Measurements from ENCODE around the gene PRKG1.

PRKG1 gene

GRCh38 chr10:51085204-51085603 is 10.9 kb downstream of the PRKG1 start:
- Mint-ChIP-seq H3K4me3 (no peak overlapping the region), H3K36me3 (ENCODE audit: low read depth) (no peaks in the 10 kb centered on the region), H3K9me3 (no peaks in the 10 kb centered on the region), H3K27ac (no peak overlapping the region), H3K27me3 (peaks cover 10% of the 10 kb centered on the region), H3K4me1 (ENCODE audit: low read depth) (no peaks in the 10 kb centered on the region)

DNA sequence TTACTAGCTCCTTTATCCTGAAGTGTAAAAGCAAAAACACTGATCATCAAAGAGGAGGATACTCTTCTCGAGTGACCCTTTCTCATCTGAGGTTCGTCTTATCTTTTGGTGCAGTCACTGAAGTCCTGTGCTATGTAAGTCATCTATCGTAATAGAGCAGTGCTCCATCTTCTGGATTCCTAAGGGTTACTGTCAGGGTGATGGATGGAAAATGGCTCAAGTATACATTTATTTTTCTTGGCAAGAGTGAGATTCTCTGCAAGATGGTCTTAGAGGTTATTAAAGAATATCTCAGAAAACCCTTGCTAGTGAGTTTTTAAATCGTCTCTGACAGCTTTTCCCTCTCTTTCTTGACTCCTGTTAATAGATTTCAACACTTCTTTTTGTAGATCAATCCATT is 12.4 kb downstream of the PRKG1 start:
- no peaks in the 10 kb centered on the region for H3K27me3 Mint-ChIP-seq

GRCh38 chr10:51087114-51087513 is 12.8 kb downstream of the PRKG1 start:
- Mint-ChIP-seq H3K27ac (no peak overlapping the region), H3K9me3 (no peaks in the 10 kb centered on the region), H3K4me3 (no peak overlapping the region), H3K36me3 (ENCODE audit: low read depth) (no peaks in the 10 kb centered on the region), H3K27me3 (no peaks in the 10 kb centered on the region), H3K4me1 (ENCODE audit: low read depth) (no peaks in the 10 kb centered on the region)

More for the DNA sequence above, 12.4 kb downstream of the PRKG1 start:
- Mint-ChIP-seq H3K4me3 (no peak overlapping the region), H3K9me3 (no peaks in the 10 kb centered on the region), H3K36me3 (ENCODE audit: low read depth) (no peaks in the 10 kb centered on the region), H3K27ac (no peak overlapping the region), H3K4me1 (ENCODE audit: low read depth) (no peaks in the 10 kb centered on the region)

- H3K4me1 Mint-ChIP-seq (ENCODE audit: low read depth) = no peaks in the 10 kb centered on the region
- no peak overlapping the region for H3K27ac Mint-ChIP-seq
- no peaks in the 10 kb centered on the region for H3K36me3 Mint-ChIP-seq (ENCODE audit: low read depth)
- no peaks in the 10 kb centered on the region for H3K27me3 Mint-ChIP-seq
- no peak overlapping the region for H3K4me3 Mint-ChIP-seq
- no peaks in the 10 kb centered on the region for H3K9me3 Mint-ChIP-seq
These were observed 15.9 kb downstream of the PRKG1 start for GRCh38 chr10:51090190-51090589.

DNA sequence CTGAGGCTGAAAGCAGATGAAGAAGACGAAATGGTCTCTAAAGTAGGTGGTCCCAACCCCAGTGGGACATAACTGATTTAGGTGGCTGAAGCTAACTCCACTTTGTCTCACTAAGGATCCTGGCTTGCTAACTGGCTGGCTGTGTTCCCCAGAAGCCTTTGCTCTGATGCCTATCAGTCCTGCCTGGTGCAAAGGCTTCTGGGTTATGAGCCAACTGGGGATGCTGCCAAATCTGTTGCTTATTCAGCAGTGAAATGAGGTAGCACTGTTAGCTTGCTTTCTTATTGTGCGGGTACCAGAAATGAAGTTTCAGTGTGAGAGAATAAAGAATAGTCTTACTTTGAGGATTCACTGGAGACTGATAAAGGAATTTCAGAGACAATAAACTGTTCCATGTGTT is 18.1 kb downstream of the PRKG1 start:
- H3K27ac Mint-ChIP-seq = no peak overlapping the region
- no peaks in the 10 kb centered on the region for H3K27me3 Mint-ChIP-seq
- H3K9me3 Mint-ChIP-seq = no peaks in the 10 kb centered on the region
- H3K4me1 Mint-ChIP-seq (ENCODE audit: low read depth) = no peaks in the 10 kb centered on the region
- H3K4me3 Mint-ChIP-seq = no peak overlapping the region
- no peaks in the 10 kb centered on the region for H3K36me3 Mint-ChIP-seq (ENCODE audit: low read depth)

DNA sequence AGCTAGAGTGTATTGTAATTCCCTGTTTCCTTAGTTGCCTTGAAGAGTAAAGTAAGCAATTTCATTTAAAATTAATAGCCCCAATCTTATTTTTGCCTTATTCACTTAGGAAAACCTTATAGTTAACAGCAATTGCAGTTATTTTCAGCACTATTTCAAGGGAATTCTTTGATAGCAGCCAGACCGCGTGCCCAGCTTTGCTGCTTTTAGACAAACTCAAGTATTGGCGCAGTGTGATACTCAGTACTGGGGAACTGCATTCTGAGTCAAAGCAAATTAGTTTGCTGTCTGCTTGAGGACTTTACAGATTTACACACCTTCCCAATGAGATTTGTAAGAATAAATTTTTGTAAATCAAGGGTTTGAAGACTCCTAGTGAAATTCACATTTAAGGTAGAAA is 21.2 kb downstream of the PRKG1 start:
- Mint-ChIP-seq H3K4me3 (no peak overlapping the region), H3K9me3 (no peaks in the 10 kb centered on the region), H3K4me1 (ENCODE audit: low read depth) (no peaks in the 10 kb centered on the region), H3K36me3 (ENCODE audit: low read depth) (no peaks in the 10 kb centered on the region), H3K27me3 (no peaks in the 10 kb centered on the region), H3K27ac (no peak overlapping the region)

- Mint-ChIP-seq H3K27me3 (no peaks in the 10 kb centered on the region), H3K4me3 (no peak overlapping the region), H3K36me3 (ENCODE audit: low read depth) (no peaks in the 10 kb centered on the region), H3K27ac (no peak overlapping the region), H3K9me3 (no peaks in the 10 kb centered on the region), H3K4me1 (ENCODE audit: low read depth) (no peaks in the 10 kb centered on the region)
These were observed 23.3 kb downstream of the PRKG1 start for GRCh38 chr10:51097546-51097945.

GRCh38 chr10:51100221-51100620 is 25.9 kb downstream of the PRKG1 start:
- Mint-ChIP-seq H3K27me3 (no peaks in the 10 kb centered on the region), H3K9me3 (no peaks in the 10 kb centered on the region), H3K4me3 (no peak overlapping the region), H3K4me1 (ENCODE audit: low read depth) (no peaks in the 10 kb centered on the region), H3K36me3 (ENCODE audit: low read depth) (no peaks in the 10 kb centered on the region), H3K27ac (no peak overlapping the region)

DNA sequence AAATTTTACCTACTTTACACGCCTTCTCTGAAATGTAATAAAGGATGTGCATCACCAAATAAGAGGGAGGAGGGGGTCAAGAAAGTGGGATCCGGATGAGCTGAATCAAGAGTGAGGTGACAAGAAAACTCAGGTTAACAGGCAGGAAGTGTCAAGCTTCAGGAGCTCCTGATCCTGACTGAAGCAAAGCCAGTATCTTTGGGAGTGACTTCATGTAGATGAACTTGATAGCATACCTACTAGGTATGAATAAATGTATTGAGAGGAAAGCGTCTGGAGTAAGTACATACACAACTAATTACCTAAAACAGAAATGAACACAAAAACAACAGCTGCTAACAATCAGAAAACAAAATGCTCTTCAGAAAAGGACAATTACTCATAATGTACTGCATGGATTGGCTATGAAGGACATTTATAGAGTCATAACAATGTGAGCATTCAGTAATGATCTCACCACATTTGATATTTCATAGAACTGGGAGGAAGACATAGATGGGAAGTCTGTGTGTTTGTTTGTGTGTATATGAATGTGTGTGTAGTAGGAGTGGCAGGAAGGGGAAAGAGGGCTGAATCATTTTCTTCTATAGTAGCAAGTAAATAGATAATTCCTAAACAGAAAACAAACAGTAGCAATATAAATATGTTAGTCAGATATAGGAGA is 29.4 kb downstream of the PRKG1 start:
- Mint-ChIP-seq H3K36me3 (ENCODE audit: low read depth) (no peaks in the 10 kb centered on the region), H3K27me3 (no peaks in the 10 kb centered on the region), H3K27ac (no peak overlapping the region), H3K4me1 (ENCODE audit: low read depth) (no peaks in the 10 kb centered on the region), H3K9me3 (no peaks in the 10 kb centered on the region), H3K4me3 (no peak overlapping the region)

DNA sequence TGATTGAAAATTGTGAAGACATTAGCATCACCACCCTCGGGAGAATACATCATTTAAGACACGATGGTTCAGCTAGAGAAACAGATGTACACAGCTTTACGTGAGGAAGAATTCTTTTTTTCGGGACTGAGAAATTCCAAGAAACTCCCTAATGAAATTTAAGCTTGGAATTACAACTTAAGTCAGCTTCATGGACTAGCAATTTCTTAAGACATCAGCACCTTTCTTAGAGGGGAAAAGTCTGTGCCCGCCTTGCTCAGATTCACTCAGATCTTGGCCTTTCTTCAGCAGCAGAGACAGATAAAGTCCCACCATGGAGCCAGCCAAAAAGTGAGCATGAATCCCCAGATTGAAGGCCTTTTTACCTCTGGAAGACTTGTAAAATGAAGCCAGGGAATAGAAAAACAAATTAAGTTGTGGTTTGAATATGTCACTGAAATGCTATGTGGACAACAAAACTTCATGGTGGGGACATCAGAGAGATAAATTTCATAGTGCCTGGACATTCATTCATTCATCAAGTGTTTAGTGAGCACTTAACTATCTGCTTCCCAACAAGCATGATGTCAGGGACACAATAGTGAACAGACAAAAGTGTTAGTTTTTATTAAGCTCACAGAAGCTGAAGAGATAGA is 32.1 kb downstream of the PRKG1 start:
- Mint-ChIP-seq H3K4me1 (ENCODE audit: low read depth) (no peaks in the 10 kb centered on the region), H3K36me3 (ENCODE audit: low read depth) (no peaks in the 10 kb centered on the region), H3K27ac (no peak overlapping the region), H3K27me3 (no peaks in the 10 kb centered on the region), H3K9me3 (no peaks in the 10 kb centered on the region), H3K4me3 (no peak overlapping the region)

- Mint-ChIP-seq H3K4me3 (no peak overlapping the region), H3K36me3 (ENCODE audit: low read depth) (no peaks in the 10 kb centered on the region), H3K4me1 (ENCODE audit: low read depth) (no peaks in the 10 kb centered on the region), H3K27ac (no peak overlapping the region), H3K27me3 (no peaks in the 10 kb centered on the region), H3K9me3 (no peaks in the 10 kb centered on the region)
These were observed 34.1 kb downstream of the PRKG1 start for GRCh38 chr10:51108406-51108805.

GRCh38 chr10:51109801-51110533 is 35.7 kb downstream of the PRKG1 start:
- Mint-ChIP-seq H3K4me3 (no peak overlapping the region), H3K27ac (no peak overlapping the region), H3K4me1 (ENCODE audit: low read depth) (no peaks in the 10 kb centered on the region), H3K36me3 (ENCODE audit: low read depth) (no peaks in the 10 kb centered on the region), H3K9me3 (no peaks in the 10 kb centered on the region), H3K27me3 (no peaks in the 10 kb centered on the region)

DNA sequence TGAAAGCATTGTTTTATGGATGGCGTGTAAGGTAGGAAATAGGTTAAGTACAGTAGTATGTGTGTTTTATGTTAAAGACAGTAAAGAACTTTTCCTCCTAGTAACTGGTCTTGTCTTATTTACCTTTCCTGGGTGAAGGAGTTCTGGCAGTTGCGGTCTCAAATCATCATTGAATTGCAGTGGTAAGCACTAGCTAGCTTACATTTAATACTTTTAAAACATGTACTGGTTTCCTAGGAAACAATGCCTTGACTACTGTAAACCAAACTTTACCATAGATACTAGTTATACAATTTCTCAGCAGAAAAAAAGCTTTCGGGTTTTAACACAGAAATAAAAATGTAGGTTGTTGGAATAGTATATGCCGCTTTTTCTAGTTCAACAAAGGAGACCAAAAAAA is 37.7 kb downstream of the PRKG1 start:
- Mint-ChIP-seq H3K27ac (no peak overlapping the region), H3K4me3 (no peak overlapping the region), H3K27me3 (no peaks in the 10 kb centered on the region), H3K36me3 (ENCODE audit: low read depth) (no peaks in the 10 kb centered on the region), H3K4me1 (ENCODE audit: low read depth) (no peaks in the 10 kb centered on the region), H3K9me3 (no peaks in the 10 kb centered on the region)

GRCh38 chr10:51113007-51113406 is 38.7 kb downstream of the PRKG1 start:
- Mint-ChIP-seq H3K4me3 (no peak overlapping the region), H3K4me1 (ENCODE audit: low read depth) (no peaks in the 10 kb centered on the region), H3K27ac (no peak overlapping the region), H3K27me3 (no peaks in the 10 kb centered on the region), H3K36me3 (ENCODE audit: low read depth) (no peaks in the 10 kb centered on the region), H3K9me3 (no peaks in the 10 kb centered on the region)

GRCh38 chr10:51117053-51117660 is 42.9 kb downstream of the PRKG1 start:
- Mint-ChIP-seq H3K27me3 (no peaks in the 10 kb centered on the region), H3K9me3 (no peaks in the 10 kb centered on the region), H3K27ac (no peak overlapping the region), H3K36me3 (ENCODE audit: low read depth) (no peaks in the 10 kb centered on the region), H3K4me3 (no peak overlapping the region), H3K4me1 (ENCODE audit: low read depth) (no peaks in the 10 kb centered on the region)

All from stimulated activated naive CD8-positive, alpha-beta T cell treated with anti-CD3 and anti-CD28 coated beads, Interleukin-15, Interleukin-2, amounts not matched to agents 100 ng/mL and 50 ng/mL, for 24 hours (primary cell).